MM.1S (cell line): Measurements from ENCODE around the gene DYNC2H1.

Source experiments
- DNase-seq: peaks from one replicate; pipeline ENCODE4 v3.0.0-alpha.2; 2015
- H2AFZ ChIP-seq: fragments of 300-600 bp; sonication (generic); 2 replicates; pipeline ENCODE4 v1.6.0; 2016; ENCODE audit warnings: antibody characterized with exemption, low read length
- H3F3A ChIP-seq: fragments of 300-600 bp; sonication (generic); 2 replicates; pipeline ENCODE4 v1.6.1; 2016; ENCODE audit warnings: mild to moderate bottlenecking, antibody characterized with exemption, low read length, moderate library complexity, mixed read lengths; ENCODE audit not compliant: insufficient read depth
- H3K27ac ChIP-seq: fragments of 300-600 bp; sonication (generic); 2 replicates; pipeline ENCODE4 v1.5.1; 2016; ENCODE audit warnings: mild to moderate bottlenecking, low read length
- H3K27me3 ChIP-seq: fragments of 300-600 bp; sonication (generic); replicated peaks from 2 replicates; pipeline ENCODE4 v1.6.0; 2016; ENCODE audit warnings: low read length; ENCODE audit not compliant: insufficient read depth
- H3K36me3 ChIP-seq: fragments of 300-600 bp; sonication (generic); replicated peaks from 2 replicates; pipeline ENCODE4 v1.6.1; 2016; ENCODE audit warnings: mild to moderate bottlenecking, low read length, mixed read lengths; ENCODE audit not compliant: insufficient read depth
- H3K4me1 ChIP-seq: fragments of 300-600 bp; sonication (generic); 2 replicates; pipeline ENCODE4 v1.6.1; 2016; ENCODE audit warnings: low read length, mixed read lengths
- H3K4me2 ChIP-seq: fragments of 300-600 bp; sonication (generic); 2 replicates; pipeline ENCODE4 v1.6.0; 2016; ENCODE audit warnings: low read depth, low read length
- H3K4me3 ChIP-seq: fragments of 300-600 bp; sonication (generic); 2 replicates; pipeline ENCODE4 v1.5.1; 2016; ENCODE audit warnings: low read length, mixed read lengths
- H3K79me2 ChIP-seq: fragments of 300-600 bp; sonication (generic); 2 replicates; pipeline ENCODE4 v1.6.1; 2016; ENCODE audit warnings: mixed run types, low read length, mixed read lengths
- H3K9ac ChIP-seq: fragments of 300-600 bp; sonication (generic); 2 replicates; pipeline ENCODE4 v1.6.1; 2016; ENCODE audit warnings: low read length, mixed read lengths
- H3K9me2 ChIP-seq: fragments of 300-600 bp; sonication (generic); replicated peaks from 2 replicates; pipeline ENCODE4 v1.6.1; 2016; ENCODE audit warnings: mild to moderate bottlenecking, low read length, mixed read lengths; ENCODE audit not compliant: insufficient read depth
- H3K9me3 ChIP-seq: fragments of 300-600 bp; sonication (generic); replicated peaks from 2 replicates; pipeline ENCODE4 v1.6.1; 2016; ENCODE audit warnings: mild to moderate bottlenecking, low read length, mixed read lengths; ENCODE audit not compliant: insufficient read depth
- H4K20me1 ChIP-seq: fragments of 300-600 bp; sonication (generic); 2 replicates; pipeline ENCODE4 v1.6.1; 2016; ENCODE audit warnings: mild to moderate bottlenecking, low read length, moderate library complexity, mixed read lengths; ENCODE audit not compliant: insufficient read depth
- EZH2 ChIP-seq: fragments of 300-600 bp; sonication (generic); optimal IDR thresholded peaks from 2 replicates; pipeline ENCODE3; 2017; ENCODE audit warnings: low read depth, mild to moderate bottlenecking, antibody characterized with exemption, low read length, mixed read lengths
- EZH2phosphoT487 ChIP-seq: fragments of 300-600 bp; sonication (generic); IDR thresholded peaks from 2 replicates; pipeline ENCODE4 v1.6.1; 2018; ENCODE audit warnings: antibody characterized with exemption, low read length
- TF ChIP-seq, protein P1 (sequence below): fragments of 300-600 bp; sonication (generic); IDR thresholded peaks from 2 replicates; pipeline ENCODE4 v1.5.1; 2016; ENCODE audit warnings: antibody characterized with exemption, low read length, mixed read lengths

Gene DYNC2H1

GRCh38 chr11:103528596-103528995 is 419.4 kb downstream of the DYNC2H1 start:
- no peak for TF ChIP-seq EZH2phosphoT487
- TF ChIP-seq EZH2 = no peak
- TF ChIP-seq, protein P1, sequence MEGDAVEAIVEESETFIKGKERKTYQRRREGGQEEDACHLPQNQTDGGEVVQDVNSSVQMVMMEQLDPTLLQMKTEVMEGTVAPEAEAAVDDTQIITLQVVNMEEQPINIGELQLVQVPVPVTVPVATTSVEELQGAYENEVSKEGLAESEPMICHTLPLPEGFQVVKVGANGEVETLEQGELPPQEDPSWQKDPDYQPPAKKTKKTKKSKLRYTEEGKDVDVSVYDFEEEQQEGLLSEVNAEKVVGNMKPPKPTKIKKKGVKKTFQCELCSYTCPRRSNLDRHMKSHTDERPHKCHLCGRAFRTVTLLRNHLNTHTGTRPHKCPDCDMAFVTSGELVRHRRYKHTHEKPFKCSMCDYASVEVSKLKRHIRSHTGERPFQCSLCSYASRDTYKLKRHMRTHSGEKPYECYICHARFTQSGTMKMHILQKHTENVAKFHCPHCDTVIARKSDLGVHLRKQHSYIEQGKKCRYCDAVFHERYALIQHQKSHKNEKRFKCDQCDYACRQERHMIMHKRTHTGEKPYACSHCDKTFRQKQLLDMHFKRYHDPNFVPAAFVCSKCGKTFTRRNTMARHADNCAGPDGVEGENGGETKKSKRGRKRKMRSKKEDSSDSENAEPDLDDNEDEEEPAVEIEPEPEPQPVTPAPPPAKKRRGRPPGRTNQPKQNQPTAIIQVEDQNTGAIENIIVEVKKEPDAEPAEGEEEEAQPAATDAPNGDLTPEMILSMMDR = no peak
- no peaks in the 10 kb centered on the region for H3K79me2 ChIP-seq
- H3K9ac ChIP-seq = no peak overlapping the region
- DNase-seq = no peak
- H3K4me2 ChIP-seq = no peak overlapping the region
- no peaks in the 10 kb centered on the region for H4K20me1 ChIP-seq
- H3F3A ChIP-seq = no peaks in the 10 kb centered on the region
- no peak overlapping the region for H3K27ac ChIP-seq
- H3K4me3 ChIP-seq = no peak overlapping the region
- no peaks in the 10 kb centered on the region for H3K9me2 ChIP-seq
- no peak overlapping the region for H2AFZ ChIP-seq
- H3K27me3 ChIP-seq = no peaks in the 10 kb centered on the region
- no peaks in the 10 kb centered on the region for H3K9me3 ChIP-seq
- H3K4me1 ChIP-seq = no peaks in the 10 kb centered on the region
- H3K36me3 ChIP-seq = no peaks in the 10 kb centered on the region

GRCh38 chr11:103529181-103529684 is 420.0 kb downstream of the DYNC2H1 start:
- H3K36me3 ChIP-seq = no peaks in the 10 kb centered on the region
- H3K27ac ChIP-seq = no peak overlapping the region
- H3K4me2 ChIP-seq = no peak overlapping the region
- no peak overlapping the region for H3K4me3 ChIP-seq
- H2AFZ ChIP-seq = no peak overlapping the region
- H3K9me3 ChIP-seq = no peaks in the 10 kb centered on the region
- TF ChIP-seq EZH2phosphoT487 (no peak), EZH2 (no peak)
- TF ChIP-seq, protein P1 = no peak
- no peaks in the 10 kb centered on the region for H4K20me1 ChIP-seq
- no peaks in the 10 kb centered on the region for H3F3A ChIP-seq
- H3K27me3 ChIP-seq = no peaks in the 10 kb centered on the region
- no peak overlapping the region for H3K9ac ChIP-seq
- no peaks in the 10 kb centered on the region for H3K9me2 ChIP-seq
- no peak for DNase-seq
- no peaks in the 10 kb centered on the region for H3K79me2 ChIP-seq
- no peaks in the 10 kb centered on the region for H3K4me1 ChIP-seq
